HG02943 (cell line): ENCODE measurements around the gene SENP2.
"Not testable (repeated sequence)": the region's sequence is repeated elsewhere in the genome, so short reads cannot be mapped to it uniquely, and the experiment has no call there.

Source experiments
- ATAC-seq: cut with Tn5 transposase; IDR thresholded peaks from one replicate; pipeline ENCODE4 v1.9.1; 2021; ENCODE audit warnings: mild to moderate bottlenecking, low read depth, moderate library complexity; ENCODE audit not compliant: unreplicated experiment

Gene SENP2

DNA sequence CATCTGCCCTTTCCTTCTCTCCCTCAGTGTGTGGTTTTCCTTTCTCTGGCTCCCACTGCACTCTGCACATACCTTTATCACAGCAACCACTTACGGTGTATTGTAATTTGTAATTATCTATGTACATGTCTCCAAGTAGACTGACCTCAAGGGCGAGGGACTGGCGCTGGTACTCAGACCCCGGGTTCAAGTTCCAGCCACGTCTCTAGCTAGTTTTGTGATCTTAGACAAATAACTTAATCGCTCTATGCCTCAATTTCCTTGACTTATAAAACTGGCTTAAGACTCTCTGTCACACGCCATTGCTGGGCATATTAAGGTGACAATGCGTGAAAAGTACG lies 607 bp upstream of the SENP2 start:
- no peak for ATAC-seq

GRCh38 chr3:185586686-185587039 lies 568 bp downstream of the SENP2 start:
- no peak for ATAC-seq

DNA sequence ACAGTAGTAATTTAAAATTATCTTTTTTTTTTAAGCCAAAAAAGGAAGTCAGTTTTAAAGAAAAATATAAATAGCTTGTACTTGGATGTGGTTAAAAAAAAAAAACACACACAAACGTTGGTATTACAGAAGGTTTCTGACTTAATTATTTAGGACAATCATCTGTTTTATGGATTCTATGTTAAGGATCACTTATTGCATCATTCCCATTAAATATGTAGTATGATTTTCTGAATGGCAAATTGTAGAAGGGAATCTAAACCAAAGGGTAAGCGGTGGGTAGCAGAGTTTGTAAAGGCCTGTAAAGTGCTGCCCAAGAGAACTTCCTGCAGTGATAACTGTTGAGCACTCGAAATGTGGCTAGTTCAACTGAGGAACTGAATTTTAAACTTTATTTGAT lies 8.0 kb downstream of the SENP2 start:
- no peak for ATAC-seq

DNA sequence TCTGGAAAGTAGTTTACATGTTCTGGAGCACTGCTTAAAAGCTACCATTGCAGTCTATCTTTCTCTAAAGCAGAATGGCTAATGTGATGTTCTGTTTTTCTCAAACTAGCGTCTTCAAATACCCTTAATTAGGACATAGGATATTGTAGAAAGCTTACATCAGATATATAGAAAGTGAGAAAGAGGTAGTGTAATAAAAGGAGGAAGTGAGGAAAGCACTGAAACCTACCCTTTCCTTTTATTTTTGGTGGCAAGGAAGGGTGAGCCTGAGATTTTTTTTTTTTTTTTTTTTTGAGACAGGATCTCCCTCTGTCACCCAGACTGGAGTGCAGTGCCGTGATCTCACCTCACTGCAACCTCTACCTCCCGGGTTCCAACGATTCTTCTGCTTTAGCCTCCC lies 9.4 kb downstream of the SENP2 start:
- ATAC-seq: no peak

GRCh38 chr3:185605566-185605965 lies 19.5 kb downstream of the SENP2 start:
- ATAC-seq: no peak

GRCh38 chr3:185606196-185606595 lies 20.1 kb downstream of the SENP2 start:
- ATAC-seq: no peak

DNA sequence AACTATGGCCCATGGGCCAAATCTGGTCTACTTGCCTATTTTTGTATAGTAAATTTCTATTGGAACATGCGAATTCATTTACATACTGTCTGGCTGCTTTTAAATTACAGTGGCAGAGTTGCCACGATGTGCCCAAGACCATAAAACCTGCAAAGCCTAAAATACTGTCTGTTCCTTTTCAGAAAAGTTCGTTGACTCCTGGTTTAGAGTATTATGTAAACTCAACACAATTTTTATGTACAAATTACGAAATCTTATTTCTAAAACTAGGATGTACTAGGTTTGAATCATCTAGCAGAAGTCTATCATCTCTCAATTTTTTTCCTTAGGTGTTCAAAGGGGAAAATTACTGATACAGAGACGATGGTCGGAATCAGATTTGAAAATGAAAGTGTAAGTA lies 26.9 kb downstream of the SENP2 start:
- no peak for ATAC-seq

GRCh38 chr3:185623939-185624665 lies 38.0 kb downstream of the SENP2 start:
- ATAC-seq: no peak

- ATAC-seq: no peak
Observed at GRCh38 chr3:185625784-185626183, 39.7 kb downstream of the SENP2 start.

DNA sequence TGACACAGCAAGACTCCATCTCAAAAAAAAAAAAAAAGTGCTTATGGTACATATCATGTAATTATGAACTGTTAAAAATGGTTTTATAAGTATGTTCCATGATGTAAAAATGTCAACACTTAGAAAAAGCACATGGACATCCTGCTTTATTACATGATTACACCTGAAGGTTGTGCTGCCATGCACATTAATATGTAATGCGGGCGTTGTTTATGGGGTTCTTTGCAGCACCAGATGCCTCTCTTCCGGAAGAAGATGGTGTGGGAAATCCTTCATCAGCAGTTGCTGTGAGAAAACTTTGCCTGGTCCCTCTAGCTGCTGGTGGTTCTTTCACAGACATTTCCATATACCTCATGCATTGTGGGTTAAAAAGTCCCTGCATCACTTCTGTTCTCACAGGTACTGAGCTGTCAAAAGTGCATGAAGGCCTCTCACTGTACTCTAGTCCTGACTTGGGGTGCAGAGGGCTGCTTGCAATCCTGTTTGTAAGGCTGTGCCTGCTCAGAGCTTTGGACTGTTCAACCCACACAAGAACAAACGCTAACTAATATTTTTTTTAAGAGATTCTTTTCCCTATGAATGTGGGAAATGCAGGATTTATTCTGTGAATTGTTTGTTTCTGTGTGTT lies 43.6 kb downstream of the SENP2 start:
- no peak for ATAC-seq

GRCh38 chr3:185630182-185630622 lies 44.1 kb downstream of the SENP2 start:
- no peak for ATAC-seq

DNA sequence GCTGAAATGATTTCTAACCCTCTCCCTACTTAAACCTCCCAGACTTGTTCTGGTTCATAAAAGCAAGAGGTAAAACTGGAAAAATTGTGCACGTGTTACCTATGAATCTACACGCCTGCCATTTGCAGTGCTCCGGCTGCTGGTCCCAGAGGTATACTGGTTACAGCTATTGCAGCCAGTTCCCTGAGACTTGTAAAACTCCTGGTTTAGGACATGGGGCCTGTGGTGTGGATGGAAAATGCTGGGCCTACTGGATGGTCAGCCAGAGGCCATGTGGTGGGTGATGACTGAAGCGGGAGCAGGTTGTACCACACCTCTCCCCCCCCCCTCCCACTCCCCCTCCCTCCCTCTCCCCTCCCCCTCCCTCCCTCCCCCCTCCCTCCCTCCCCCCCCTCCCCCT lies 45.0 kb downstream of the SENP2 start:
- ATAC-seq: no peak

DNA sequence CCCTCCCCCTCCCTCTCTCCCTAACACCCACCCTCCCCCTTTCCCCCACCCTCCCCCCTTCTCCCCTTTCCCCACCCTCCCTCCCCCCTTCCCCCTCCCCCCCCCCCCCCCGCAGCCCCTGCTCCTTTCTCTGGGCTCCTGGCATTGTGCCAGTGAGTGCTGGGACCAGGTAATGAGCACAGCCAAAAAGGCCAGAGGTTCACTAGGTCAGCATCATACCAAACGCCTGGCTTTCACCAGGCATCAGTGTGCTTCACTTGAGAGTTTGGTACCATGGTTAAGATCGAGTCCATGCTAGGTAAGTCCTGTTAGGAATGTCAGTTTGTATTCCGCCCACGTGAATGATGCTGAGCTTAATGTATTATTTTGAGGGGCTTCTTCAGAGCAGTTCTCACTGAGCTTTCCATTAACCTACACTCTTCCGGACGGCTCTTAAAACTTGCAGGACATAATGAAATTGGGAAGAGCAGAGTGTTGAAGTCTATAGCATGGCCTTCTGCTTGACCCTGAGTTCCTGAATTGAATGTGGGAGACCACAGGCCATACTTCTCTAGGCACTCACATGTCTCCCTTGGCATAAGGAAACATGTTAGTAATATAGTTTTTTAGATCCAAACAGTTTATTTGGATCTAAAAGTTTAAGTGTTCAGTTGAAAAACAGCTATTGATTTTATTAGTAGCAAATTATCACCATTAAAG lies 45.6 kb downstream of the SENP2 start:
- ATAC-seq: no peak

- no peak for ATAC-seq
Observed at GRCh38 chr3:185632996-185633395, 46.9 kb downstream of the SENP2 start.

- ATAC-seq: no peak
Observed at GRCh38 chr3:185637388-185637787, 51.3 kb downstream of the SENP2 start.

GRCh38 chr3:185638651-185639050 lies 52.6 kb downstream of the SENP2 start:
- not testable (repeated sequence) for ATAC-seq

DNA sequence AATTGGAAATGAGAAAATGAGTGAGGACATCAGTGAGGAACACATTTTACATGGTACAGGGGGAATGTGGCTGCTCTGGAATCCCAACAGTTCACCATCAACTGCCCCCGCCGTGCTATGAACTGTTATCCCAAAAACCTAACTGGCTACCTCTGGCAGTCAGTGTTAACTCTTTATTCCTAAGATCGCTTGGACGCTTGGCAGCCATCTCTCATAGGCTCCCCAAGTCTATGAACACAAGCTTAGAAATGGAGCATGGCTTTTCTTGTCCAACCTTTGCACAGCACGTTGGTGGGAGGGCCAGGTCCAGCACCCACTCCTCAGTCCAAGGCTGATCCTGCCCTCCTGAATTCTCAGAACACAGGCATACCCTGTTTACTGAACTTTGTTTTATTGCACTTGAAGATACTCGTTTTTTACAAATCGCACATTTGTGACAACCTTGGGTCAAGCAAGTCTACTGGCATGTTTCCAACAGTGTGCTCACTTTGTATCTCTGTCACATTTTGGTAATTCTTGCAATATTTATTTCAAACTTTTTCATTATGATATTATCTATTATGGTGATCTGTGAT lies 53.6 kb downstream of the SENP2 start:
- ATAC-seq: no peak

DNA sequence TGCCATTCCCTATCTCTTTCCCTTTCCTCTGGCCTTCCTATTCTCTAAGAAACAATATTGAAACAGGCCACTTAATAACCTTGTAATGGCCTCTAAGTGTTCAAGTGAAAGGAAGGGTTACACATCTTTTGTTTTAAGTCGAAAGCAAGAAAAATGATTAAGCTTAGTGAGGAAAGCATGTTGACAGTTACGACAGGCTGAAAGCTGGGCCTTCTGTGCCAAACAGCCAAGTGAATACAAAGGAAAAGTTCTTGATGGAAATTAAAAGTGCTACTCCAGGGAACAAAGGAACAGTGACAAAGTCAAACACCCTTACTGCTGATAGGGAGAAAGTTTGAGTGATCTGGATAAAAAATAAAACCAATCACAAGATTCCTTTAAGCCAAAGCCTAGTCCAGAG lies 54.2 kb downstream of the SENP2 start:
- no peak for ATAC-seq

GRCh38 chr3:185645191-185645590 lies 59.1 kb downstream of the SENP2 start:
- ATAC-seq: not testable (repeated sequence)

GRCh38 chr3:185645596-185646381 lies 59.7 kb downstream of the SENP2 start:
- no peak for ATAC-seq
